Left renal cortex interstitium (tissue), 4 donors: ENCODE data around the gene ALKBH1. TPM values are rescaled to one million over a fixed set of nuclear protein-coding genes. Genes with fewer than 3 reads are reported as not detected.
"Not testable (repeated sequence)": the region's sequence is repeated elsewhere in the genome, so short reads cannot be mapped to it uniquely, and the experiment has no call there.

Experiments used
- DNase-seq, 4 donors: peaks; one replicate each; pipeline ENCODE4 v3.0.0-alpha.2; 2013; ENCODE audit warnings: low read depth in 4 of 4, low spot score in 2 of 4, missing footprints in 1 of 4
- polyA plus RNA-seq, 4 donors: library from polyadenylated mRNA; unstranded; fragments of 120-200 nt; gene quantifications; one replicate each; pipeline ENCODE4 v1.2.1, GENCODE V29; 2013; ENCODE audit not compliant: insufficient read length in 4 of 4

ALKBH1 gene
- 10 to 100 TPM; 16.7 to 19.0 (median 17.2) TPM for polyA plus RNA-seq

GRCh38 chr14:77707724-77708408 lies at the start of gene ALKBH1, which contains the start of gene SLIRP:
ALKBH1 (minus strand) TSS chr14:77708023; CDS start chr14:77708004, 19 bp downstream.
SLIRP (plus strand) TSS chr14:77708103; CDS start chr14:77708112, 9 bp downstream.
- DNase-seq, result peak; percentile 77 to 94 (median 84)

- DNase-seq, result no peak
Measured at GRCh38 chr14:77752799-77753516, 45.1 kb upstream of the ALKBH1 start.

GRCh38 chr14:77752266-77752665 lies 44.4 kb upstream of the ALKBH1 start:
- DNase-seq, result no peak

GRCh38 chr14:77747425-77747824 lies 39.6 kb upstream of the ALKBH1 start:
- not testable (repeated sequence) for DNase-seq

- DNase-seq, result no peak
Measured at GRCh38 chr14:77746064-77746702, 38.4 kb upstream of the ALKBH1 start.

GRCh38 chr14:77741438-77741837 lies 33.6 kb upstream of the ALKBH1 start:
- DNase-seq, result no peak

- no peak for DNase-seq
Measured at GRCh38 chr14:77738559-77739250, 30.9 kb upstream of the ALKBH1 start.

- DNase-seq, result no peak
Measured at GRCh38 chr14:77730976-77731497, 23.2 kb upstream of the ALKBH1 start.

GRCh38 chr14:77722301-77722700 lies 14.5 kb upstream of the ALKBH1 start:
- DNase-seq, result no peak

GRCh38 chr14:77721437-77721836 lies 13.6 kb upstream of the ALKBH1 start:
- DNase-seq, result no peak

GRCh38 chr14:77717608-77718305 lies 9.9 kb upstream of the ALKBH1 start:
- DNase-seq, result no peak

GRCh38 chr14:77714926-77715325 lies 7.1 kb upstream of the ALKBH1 start:
- no peak for DNase-seq

- DNase-seq, result no peak
Measured at GRCh38 chr14:77710364-77710763, 2.5 kb upstream of the ALKBH1 start.

GRCh38 chr14:77709412-77709811 lies 1.6 kb upstream of the ALKBH1 start:
- no peak for DNase-seq

- no peak for DNase-seq
Measured at GRCh38 chr14:77708749-77709148, 926 bp upstream of the ALKBH1 start.

- DNase-seq, result peak in 1 of 4 donors; percentile 21
Measured at GRCh38 chr14:77707355-77707723, 484 bp downstream of the ALKBH1 start.

GRCh38 chr14:77691259-77691658 lies 16.6 kb downstream of the ALKBH1 start:
- DNase-seq, result no peak

GRCh38 chr14:77682158-77682553 lies 25.7 kb downstream of the ALKBH1 start:
- DNase-seq, result no peak

- DNase-seq, result no peak
Measured at GRCh38 chr14:77681196-77682157, 26.3 kb downstream of the ALKBH1 start.
